Measurements from ENCODE around the gene HGF.

Gene HGF

GRCh38 chr7:81715984-81716588 is 53.8 kb downstream of the HGF start:
- peak; percentile 60 for DNase-seq

DNA sequence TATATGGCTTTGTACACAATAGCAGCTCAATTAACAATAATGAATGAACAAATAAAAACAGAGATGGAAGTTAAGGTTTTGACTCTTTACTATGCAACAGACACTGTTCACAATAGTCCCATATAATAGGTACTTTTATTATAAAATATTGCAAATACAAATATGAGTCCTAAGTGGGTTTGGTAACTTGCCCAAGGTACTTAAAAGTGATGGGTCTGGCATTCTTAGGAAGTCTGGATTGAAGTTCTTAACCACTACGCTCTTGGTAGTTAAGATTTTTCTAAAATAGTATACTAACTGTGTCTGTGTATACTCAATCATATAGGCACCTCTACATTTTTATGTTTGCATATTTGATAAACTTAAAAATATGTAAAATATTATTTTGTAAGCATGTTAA is 55.5 kb downstream of the HGF start:
- DNase-seq, result no peak

GRCh38 chr7:81710751-81711150 is 59.1 kb downstream of the HGF start:
- DNase-seq, result no peak

DNA sequence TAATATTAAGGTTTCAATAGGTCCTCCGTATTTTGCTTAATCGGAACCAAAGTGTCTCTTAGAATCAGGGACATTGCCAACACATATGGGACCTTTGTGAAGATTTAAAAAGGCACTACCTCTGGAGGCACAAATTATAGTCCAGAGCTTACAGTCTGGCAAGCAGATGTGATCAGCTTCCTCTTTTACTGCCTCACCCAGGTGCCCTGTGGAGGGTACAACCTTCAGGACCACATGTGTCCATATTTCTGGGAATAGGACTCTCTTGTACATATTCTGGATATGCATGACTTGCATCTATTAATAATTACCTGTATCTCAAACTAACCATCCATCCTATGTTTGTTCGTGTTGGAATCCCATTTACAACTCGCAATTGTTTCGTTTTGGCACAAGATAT is 60.0 kb downstream of the HGF start:
- DNase-seq, result no peak

DNA sequence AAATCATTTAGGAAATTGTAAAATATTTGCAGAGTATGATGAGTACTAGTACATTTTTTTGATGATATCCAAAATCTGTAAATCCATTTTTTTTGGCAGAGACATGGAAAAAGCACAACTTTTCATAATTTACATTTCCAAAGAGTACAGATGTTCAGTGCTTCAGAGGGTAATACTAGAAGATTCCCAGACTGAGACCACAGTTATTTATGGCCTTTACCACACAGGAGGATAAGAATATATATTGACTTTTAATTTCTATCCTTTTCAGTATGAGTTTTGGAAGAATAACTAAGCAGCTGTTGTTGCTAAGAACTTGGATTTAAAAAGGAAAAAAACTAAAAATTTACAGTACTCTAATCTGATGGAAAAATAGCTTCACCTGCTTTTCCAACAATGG is 61.9 kb downstream of the HGF start:
- no peak for DNase-seq

GRCh38 chr7:81707196-81707595 is 62.7 kb downstream of the HGF start:
- no peak for DNase-seq

DNA sequence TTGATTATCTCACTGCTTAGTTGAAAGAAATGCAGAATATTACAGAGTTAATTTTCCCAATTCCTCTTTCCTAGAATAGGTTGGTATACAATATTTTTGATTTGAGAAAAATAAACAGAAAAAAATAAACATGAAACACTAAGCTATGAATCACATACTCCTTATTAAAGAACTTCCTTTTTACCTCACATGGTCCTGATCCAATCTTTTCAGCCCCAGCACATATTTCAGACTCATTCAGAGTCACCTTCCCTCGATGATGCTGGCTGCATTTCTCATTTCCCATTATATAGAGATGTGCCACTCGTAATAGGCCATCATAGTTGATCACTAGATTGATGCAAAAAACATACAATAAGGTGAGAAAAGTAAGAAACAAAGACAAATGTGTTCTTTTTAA is 64.6 kb downstream of the HGF start:
- no peak for DNase-seq

DNA sequence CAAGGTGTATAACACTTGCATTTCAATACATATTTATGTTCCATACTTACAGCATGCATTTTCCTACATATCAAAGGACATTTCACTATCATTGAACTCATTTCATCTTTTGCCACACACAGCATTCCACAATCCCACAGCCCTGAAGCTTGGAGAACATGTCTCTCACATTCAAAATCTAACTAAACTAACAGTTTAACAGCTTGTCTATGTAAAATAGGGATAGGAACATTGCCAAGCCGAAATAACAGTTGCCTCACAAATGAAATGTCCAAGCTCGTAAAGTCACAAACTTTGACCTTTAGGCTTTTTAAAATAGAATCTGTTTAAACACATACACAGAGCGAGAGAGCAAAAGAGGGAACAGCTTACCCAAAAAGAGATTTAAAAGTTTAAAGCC is 65.3 kb downstream of the HGF start:
- DNase-seq, result no peak

DNA sequence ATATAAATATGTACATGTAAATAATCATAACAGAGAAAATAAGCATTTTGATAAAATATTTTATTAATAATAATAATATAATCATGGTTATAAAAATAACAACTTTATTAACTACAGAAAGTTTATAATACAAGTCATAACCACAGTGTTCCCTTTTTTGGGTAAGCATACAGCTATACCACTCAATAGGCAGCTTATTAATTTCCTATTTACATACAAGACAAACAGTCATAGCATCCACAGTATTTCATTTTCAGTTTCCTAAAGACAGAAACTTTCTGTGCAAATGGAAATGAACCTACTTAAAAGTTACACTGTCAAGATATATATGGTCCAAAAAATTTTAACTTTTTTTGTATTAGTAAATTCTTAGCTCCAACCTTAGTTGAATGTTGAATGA is 70.9 kb downstream of the HGF start:
- DNase-seq, result no peak

DNA sequence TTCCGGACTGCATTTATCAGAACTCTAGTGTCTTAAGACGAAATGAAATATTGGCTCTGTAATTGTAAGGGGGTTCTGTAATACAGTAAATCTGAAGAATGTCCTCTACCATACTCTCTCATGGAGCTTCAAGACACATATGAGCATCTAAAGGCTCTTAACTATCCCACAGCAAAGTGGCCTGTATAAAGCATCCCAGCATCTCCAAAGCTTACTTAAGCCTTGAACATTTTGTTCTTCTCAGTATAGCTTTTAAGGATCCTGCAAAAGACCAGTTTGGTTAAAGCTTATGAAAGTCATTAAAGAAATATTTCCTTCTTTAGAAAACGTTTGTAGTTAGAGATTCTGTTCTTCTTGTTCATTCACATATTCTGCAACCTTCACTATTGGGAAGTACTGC is 75.1 kb downstream of the HGF start:
- no peak for DNase-seq

DNA sequence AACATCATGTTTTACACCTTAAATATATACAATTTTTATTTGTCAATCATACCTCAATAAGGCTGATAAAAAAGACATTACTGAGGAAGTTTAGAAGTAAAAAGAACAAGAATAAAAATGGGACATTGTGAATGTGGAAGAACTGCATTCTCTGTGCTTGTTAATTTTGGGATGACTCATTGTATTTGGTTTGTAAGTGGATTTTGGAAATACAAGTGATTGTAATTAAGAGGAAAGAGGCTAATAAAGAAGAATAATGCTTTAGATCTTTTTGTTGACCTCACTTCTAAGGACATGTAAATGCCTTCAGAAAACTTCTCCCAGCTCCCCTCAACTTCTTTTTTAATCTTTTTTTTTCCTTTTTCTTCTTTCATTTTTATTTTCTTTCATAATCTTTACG is 76.0 kb downstream of the HGF start:
- no peak for DNase-seq

DNA sequence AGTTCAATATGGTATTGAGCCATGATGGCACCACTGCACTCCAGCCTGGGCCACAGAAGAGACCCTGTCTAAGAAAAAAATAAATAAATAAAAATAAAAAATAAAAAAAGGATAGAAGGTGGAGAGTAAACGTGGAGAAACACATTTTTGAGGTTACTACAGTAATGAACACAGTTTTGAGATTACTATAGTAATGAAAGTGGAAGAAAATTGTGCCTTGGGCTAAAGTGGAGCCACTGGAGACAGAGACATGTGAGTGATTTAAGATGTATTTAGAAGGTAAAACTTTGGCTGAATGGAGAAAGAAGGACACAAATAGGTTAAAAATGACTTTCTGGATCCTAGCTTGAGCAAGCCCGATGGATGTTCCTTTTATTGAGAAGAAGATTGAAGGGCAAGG is 76.8 kb downstream of the HGF start:
- no peak for DNase-seq

DNA sequence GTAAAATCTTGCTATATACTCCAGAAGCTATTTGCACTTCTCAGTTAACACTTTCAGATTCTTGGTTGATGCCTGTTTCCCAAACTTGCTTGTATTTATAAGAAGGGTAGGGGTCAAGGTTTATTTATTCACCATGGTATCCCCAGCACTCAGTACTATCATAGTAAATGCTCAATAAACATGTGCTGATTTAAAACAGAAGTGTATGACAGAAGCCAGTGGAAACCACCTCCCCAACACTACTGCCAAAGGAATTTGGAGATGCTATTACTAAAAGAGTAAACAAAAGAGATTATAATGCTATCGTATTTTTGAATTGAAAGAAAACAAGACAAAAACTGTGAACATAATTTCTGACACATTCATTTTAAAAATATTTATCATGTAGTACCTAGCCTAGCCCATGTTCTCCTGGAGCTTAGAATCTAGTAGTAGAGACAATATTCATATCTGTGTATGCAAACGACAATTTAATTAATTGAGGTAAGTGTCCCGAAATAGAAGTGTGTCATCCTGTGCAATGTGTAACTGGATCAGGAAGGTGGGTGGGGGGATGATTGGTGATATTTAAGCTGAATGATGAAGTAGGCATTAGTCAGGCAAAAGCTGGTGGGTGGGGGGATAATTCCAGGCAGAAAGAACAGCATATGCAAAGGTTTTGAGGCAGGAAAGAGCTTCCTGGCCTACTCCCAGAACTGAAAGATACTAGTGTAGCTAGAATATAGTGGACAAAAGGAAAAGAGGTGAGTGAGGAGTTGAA is 77.5 kb downstream of the HGF start:
- no peak for DNase-seq

DNA sequence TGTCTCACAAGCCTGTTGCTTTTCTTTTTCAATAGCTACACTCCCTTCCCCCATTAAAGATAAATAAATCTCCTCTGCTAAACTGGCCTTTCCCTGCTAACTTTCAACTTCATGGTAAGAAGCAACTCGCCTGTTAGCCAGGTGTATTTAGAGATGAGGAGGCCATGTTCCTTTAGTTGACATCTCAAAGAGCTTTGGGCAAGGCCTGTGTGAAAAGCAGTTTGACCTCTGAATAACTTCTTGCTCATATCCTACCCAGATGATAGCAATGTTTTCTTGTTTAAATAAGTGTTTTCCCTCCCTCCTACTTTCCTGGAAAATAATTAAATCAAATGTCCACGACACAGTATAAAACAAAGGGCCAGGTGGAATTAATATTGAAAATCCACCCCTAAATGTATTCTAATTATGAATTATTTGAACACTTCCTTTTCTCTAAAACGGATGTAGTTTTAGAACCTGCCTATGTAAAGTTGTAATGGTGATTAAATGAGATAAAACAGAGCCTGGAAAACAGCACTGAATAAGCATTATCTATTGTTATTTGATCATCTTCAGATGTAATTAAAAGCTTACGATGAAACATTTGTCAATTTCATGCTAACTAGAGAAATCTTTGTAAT is 78.5 kb downstream of the HGF start:
- no peak for DNase-seq

- DNase-seq, result no peak
Observed at GRCh38 chr7:81690688-81691087, 79.2 kb downstream of the HGF start.

DNA sequence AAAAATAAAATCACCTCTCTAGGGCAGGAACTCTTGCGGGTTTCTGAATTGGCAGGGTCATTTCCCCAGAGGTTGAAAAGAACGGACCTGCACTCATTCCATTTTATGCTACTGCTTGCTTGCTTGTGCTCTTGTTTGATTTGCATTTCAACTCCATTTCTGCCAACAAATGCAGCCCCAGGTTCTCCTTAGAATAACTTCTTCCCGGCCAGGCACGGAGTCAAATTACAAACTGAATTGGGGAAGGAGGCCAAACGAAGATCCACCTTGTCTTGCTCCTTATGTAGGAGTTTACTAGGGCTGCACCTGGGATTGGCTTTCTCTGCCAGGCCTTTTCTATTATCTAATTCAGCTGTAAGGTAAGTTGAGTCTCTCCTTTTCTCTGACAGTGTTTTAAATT is 79.6 kb downstream of the HGF start:
- no peak for DNase-seq

GRCh38 chr7:81688622-81689411 is 81.0 kb downstream of the HGF start:
- DNase-seq, result peak; percentile 86

DNA sequence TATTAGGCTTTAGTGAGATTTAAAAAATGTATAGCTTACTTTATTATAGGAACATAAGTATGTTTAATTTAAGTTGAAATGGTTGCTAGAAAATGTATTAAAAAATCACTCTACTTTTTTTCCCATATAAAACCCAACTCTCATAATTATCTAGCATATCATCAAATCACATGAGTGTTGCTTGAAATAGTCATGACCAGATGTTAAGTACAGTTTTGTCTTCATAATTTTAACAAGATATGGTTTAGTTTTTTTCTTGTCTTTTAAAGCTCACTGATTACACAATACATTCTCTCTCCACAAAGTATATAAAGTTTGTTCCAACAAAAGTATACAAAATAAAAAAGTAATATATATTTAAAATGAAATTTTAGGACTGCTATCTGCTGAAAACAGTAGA is 82.8 kb downstream of the HGF start:
- DNase-seq, result no peak

DNA sequence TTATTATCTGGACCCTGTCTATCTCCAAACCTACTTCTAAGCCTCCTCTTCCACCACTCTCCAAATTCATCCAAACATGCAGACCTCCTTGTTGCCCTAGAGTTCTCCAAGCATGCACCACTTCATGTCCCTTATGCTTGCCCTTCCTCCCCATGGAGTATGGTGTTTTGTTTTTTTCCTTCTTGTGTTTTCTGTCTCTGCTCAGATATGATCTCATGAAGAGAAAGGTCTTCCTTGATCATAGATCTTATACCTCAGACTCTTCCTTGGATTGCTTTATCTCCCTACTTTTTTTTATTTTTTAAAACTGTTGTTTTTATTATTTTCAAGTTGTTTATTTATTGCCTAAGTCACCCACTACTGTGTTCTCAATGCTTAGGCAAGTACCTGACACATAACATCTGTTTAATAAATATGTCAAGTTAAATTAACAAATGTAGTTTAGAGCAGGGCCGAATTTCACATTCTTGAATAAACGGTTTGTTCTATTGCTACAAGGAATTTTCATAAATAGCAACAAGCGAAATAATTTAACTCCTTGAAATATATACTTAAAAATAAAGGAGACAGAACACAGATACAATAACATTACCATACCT is 84.5 kb downstream of the HGF start:
- DNase-seq, result no peak

DNA sequence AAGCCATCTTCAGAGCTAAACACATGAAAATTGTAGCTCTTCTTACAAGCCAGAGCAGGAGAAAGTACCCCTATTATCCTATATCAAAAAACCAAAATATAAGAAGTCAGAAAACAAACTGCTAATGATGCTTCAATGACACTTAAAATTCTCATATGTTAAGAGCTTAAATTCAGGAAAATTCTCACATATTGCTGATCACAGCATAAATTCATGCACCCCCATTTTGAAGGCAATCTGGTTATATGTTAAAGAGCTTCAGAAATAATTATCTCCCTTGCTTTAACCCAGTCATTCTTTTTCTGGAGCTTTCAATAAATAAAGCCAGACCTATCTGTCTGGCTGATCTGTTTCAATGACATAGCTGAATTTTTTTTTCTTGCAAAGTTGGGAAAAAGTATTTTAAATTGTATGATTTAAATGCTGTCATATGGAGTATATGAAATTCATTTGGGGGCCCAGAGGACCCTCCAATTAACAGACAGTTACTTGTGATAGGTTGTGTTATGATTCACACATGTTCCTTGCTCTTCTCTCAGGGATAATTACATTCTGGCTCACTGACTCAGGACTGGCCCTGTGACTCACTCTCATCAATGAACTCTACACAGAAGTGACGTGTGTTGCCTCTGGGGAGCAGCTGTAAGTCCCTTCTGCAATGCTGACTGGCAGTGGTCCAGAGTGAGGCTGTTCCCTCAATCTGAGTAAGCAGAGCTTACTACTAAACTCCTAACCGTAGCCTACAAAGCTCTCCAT is 85.2 kb downstream of the HGF start:
- peak; percentile 91 for DNase-seq

DNA sequence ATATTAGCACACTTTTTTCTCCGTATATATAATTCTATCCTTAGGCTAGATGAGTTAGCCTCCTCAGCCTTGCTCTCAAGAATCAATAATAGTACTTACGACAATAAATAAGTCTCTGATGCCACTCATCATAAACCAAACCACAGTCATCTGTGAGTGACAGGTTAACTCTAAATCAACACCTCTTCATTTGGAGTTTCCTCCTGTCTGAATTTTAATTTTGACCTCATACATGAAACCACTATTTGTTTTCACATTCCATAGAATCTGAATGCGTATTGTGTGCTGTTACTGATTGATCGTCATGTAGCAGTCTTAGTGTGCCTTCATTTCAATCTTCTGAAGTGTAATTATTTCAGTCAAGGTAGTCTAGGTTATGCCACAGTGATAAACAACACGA is 85.8 kb downstream of the HGF start:
- DNase-seq, result no peak

DNA sequence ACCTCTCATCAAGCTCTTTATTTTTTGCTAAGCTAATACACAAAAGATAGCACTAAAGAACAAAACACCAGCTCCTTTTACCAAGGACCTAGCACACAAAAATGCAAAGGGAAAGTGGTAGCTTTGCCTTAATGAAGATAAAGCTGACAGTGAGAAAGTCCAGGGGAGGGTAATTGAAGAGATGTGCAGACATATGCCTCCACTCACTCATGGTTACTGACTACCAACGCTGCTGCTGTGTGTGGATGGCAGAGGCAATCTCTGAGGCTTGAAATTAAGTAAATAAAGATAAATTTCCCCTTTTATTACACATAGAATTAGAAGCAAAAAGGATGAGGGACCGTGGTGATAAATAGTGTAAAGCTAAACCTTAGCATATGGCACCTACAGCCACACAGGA is 87.0 kb downstream of the HGF start:
- peak; percentile 47 for DNase-seq

DNA sequence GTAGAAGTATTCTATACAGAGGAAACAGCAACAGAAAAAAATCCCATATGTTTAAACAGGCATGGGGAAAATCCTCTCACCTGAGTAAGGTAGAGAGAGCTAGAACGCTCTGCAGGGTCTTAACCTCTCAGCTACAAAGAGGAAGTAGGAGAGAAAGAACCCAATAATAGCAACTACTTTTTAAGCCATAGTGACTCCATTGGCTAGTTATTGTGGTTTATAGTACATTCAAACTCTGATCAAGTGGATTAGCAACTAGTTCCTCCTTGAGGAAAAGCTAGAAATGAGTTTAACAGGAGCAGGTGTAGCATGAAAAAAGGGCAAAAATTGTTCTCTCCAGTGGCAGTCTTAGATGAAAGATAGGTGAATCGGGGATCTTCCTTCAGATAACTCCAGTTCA is 89.7 kb downstream of the HGF start:
- DNase-seq, result no peak
